Activated CD4-positive, alpha-beta T cell treated with anti-CD3 and anti-CD28 coated beads for 24 hours (primary cell): ENCODE measurements around the gene SULT1A1.

Source experiments
- DNase-seq, 2 donors: peaks; one replicate each; pipeline ENCODE4 v3.0.0-alpha.2; 2020; ENCODE audit warnings: low read depth in 2 of 2

Gene SULT1A1

GRCh38 chr16:28558456-28558855, 51.4 kb downstream of the SULT1A1 start:
- no peak for DNase-seq

- no peak for DNase-seq
Measured at GRCh38 chr16:28556914-28557320, 52.9 kb downstream of the SULT1A1 start.

- DNase-seq, result no peak
Measured at GRCh38 chr16:28555561-28555960, 54.3 kb downstream of the SULT1A1 start.
